K562 (cell line): Measurements from ENCODE around the gene PTPN18. TPM values are rescaled to one million over a fixed set of nuclear protein-coding genes. Genes with fewer than 3 reads are reported as not detected.

ENCODE experiments used
- ATAC-seq: fragments of 200-7000 bp; cut with Tn5 transposase; 3 replicates; pipeline ENCODE4 v1.9.1; 2020; ENCODE audit warnings: moderate library complexity
- BruUV-seq: library from RNA; stranded (reverse); fragments of 400-500 nt; replicated peaks from 2 replicates; lab custom pipeline; 2021; lab: Mats Ljungman, UMichigan
- CTCF ChIA-PET: fragments of 300-600 bp; formaldehyde crosslinking; extraction: SDS; loops from one replicate; lab custom pipeline; 2021; ENCODE audit warnings: low intra/inter-chr PET ratio; lab: Yijun Ruan, JAX
- POLR2A ChIA-PET: fragments of 300-600, 350-650 bp; sonication (Branson Sonifier 250); formaldehyde crosslinking; extraction: SDS; loops from one replicate; lab custom pipeline; 2021; ENCODE audit warnings: antibody characterized with exemption, inconsistent platforms; lab: Yijun Ruan, JAX
- DNase-seq, 4 experiments: peaks; one replicate each; pipeline versions ENCODE4 v3.0.0 to v3.0.0-alpha.2; 2011 to 2018; ENCODE audit warnings: low spot score in 3 of 4, mixed read lengths in 3 of 4; ENCODE audit errors: extremely low read depth in 1 of 4
- FAIRE-seq: peaks from 2 replicates; lab custom pipeline; 2011; peaks lifted over from hg19 to GRCh38; lab: Jason Lieb, UNC
- H2AFZ ChIP-seq: 2 replicates; pipeline ENCODE4 v1.6.0; 2011; ENCODE audit warnings: low read depth, low read length, control low read depth, inconsistent platforms
- H3K27ac ChIP-seq: fragments of 200-600 bp; 3 replicates; pipeline ENCODE4 v1.8.0; 2011; ENCODE audit warnings: low read depth, mild to moderate bottlenecking, control low read depth, inconsistent platforms, low read length, moderate library complexity, mixed read lengths; ENCODE audit errors: extremely low read depth
- H3K27me3 ChIP-seq, 2 experiments: fragments of 300-600 bp in 1 of 2; 2 replicates in 1 of 2; 3 replicates in 1 of 2; pipeline versions ENCODE4 v1.6.0 to v1.8.0; 2011; ENCODE audit warnings: inconsistent platforms in 2 of 2, low read length in 2 of 2, mild to moderate bottlenecking in 1 of 2, mixed read lengths in 1 of 2, moderate library complexity in 1 of 2; ENCODE audit not compliant: control insufficient read depth in 2 of 2, insufficient read depth in 2 of 2
- H3K36me3 ChIP-seq: fragments of 300-600 bp; 3 replicates; pipeline ENCODE4 v1.8.0; 2011; ENCODE audit warnings: mild to moderate bottlenecking, low read length, inconsistent platforms; ENCODE audit not compliant: control insufficient read depth, insufficient read depth
- H3K4me1 ChIP-seq, 2 experiments: fragments of 200-600 bp in 1 of 2; replicated peaks in 1 of 2; 2 replicates in 1 of 2; 3 replicates in 1 of 2; pipeline versions ENCODE4 v1.5.1 to v1.8.0; 2011; ENCODE audit warnings: inconsistent platforms in 2 of 2, low read length in 2 of 2, mild to moderate bottlenecking in 1 of 2, mixed read lengths in 1 of 2, moderate library complexity in 1 of 2; ENCODE audit not compliant: control insufficient read depth in 2 of 2, insufficient read depth in 2 of 2
- H3K4me2 ChIP-seq: 2 replicates; pipeline ENCODE4 v1.6.1; 2011; ENCODE audit warnings: low read length, control low read depth, inconsistent platforms, mixed read lengths; ENCODE audit not compliant: insufficient read depth
- H3K4me3 ChIP-seq: fragments of 200-600 bp; sonication (generic), shearing (Covaris generic); 2 replicates; pipeline ENCODE4 v1.5.1; 2016; ENCODE audit warnings: control low read depth, inconsistent platforms
- H3K79me2 ChIP-seq: fragments of 200-600 bp; 3 replicates; pipeline ENCODE4 v1.8.0; 2011; ENCODE audit warnings: low read length, inconsistent platforms; ENCODE audit not compliant: control insufficient read depth, insufficient read depth
- H3K9ac ChIP-seq, 2 experiments: 2 replicates each; pipeline versions ENCODE4 v1.6.0 to v1.6.1; 2011; ENCODE audit warnings: low read depth in 2 of 2, low read length in 2 of 2, control low read depth in 1 of 2, inconsistent platforms in 1 of 2, mild to moderate bottlenecking in 1 of 2, mixed read lengths in 1 of 2; ENCODE audit not compliant: insufficient read depth in 1 of 2
- H3K9me1 ChIP-seq: one replicate; pipeline ENCODE4 v1.6.0; 2011; ENCODE audit warnings: inconsistent platforms, mild to moderate bottlenecking, low read length, moderate library complexity; ENCODE audit not compliant: control insufficient read depth, insufficient read depth
- H3K9me3 ChIP-seq: replicated peaks from 2 replicates; pipeline ENCODE4 v1.5.1; 2011; ENCODE audit warnings: low read depth, low read length, inconsistent platforms; ENCODE audit not compliant: control insufficient read depth, insufficient read depth
- H4K20me1 ChIP-seq: replicated peaks from 2 replicates; pipeline ENCODE4 v1.6.1; 2011; ENCODE audit warnings: low read length, inconsistent platforms, mixed read lengths; ENCODE audit not compliant: control insufficient read depth, insufficient read depth
- ESRRB ChIP-seq: fragments of 250-450 bp; sonication (Bioruptor Pico); IDR thresholded peaks from 2 replicates; pipeline ENCODE4 v1.5.0; 2020; ENCODE audit warnings: mild to moderate bottlenecking, moderate library complexity, borderline replicate concordance
- FOXA3 ChIP-seq, 2 experiments: fragments of 450-650 bp in 1 of 2; sonication (generic) in 1 of 2; formaldehyde crosslinking; IDR thresholded peaks in 1 of 2; conservative IDR thresholded peaks in 1 of 2; 2 replicates each; pipeline versions ENCODE4 v1.4.0 to v1.8.0; 2020 to 2022; ENCODE audit warnings: mild to moderate bottlenecking in 2 of 2, missing genetic modification reagents in 1 of 2
- HCFC1 ChIP-seq: IDR thresholded peaks from 2 replicates; pipeline ENCODE4 v1.6.1; 2012; ENCODE audit warnings: low read depth, low read length, improper control_type of control experiment
- HNRNPLL ChIP-seq: fragments of 200-400 bp; formaldehyde crosslinking; IDR thresholded peaks from 2 replicates; pipeline ENCODE4 v1.6.1; 2017; ENCODE audit warnings: low read length, low read depth, mild to moderate bottlenecking; ENCODE audit not compliant: poor library complexity, severe bottlenecking
- MCM7 ChIP-seq, 2 experiments: fragments of 450-650 bp; IDR thresholded peaks; 2 replicates each; pipeline ENCODE4 v1.6.1; 2016 to 2018
- MIER1 ChIP-seq: fragments of 450-650 bp; IDR thresholded peaks from 2 replicates; pipeline ENCODE4 v1.6.1; 2016; ENCODE audit warnings: antibody characterized with exemption, mild to moderate bottlenecking, low read depth
- MLLT1 ChIP-seq, 2 experiments: fragments of 450-650 bp; IDR thresholded peaks; 2 replicates each; pipeline ENCODE4 v1.6.1; 2016
- PHB2 ChIP-seq: fragments of 450-650 bp; IDR thresholded peaks from 2 replicates; pipeline ENCODE4 v1.6.1; 2017; ENCODE audit warnings: low read depth
- PREB ChIP-seq: sonication (generic); formaldehyde crosslinking; IDR thresholded peaks from 2 replicates; pipeline ENCODE4 v1.8.1; 2023; ENCODE audit warnings: mild to moderate bottlenecking, missing genetic modification reagents
- STAT6 ChIP-seq: sonication (generic); formaldehyde crosslinking; IDR thresholded peaks from 2 replicates; pipeline ENCODE4 v1.8.1; 2023; ENCODE audit warnings: mild to moderate bottlenecking, missing genetic modification reagents
- TAL1 ChIP-seq: fragments of 450-650 bp; IDR thresholded peaks from 2 replicates; pipeline ENCODE4 v1.6.1; 2016; ENCODE audit warnings: mild to moderate bottlenecking
- ZFX ChIP-seq: sonication (generic); formaldehyde crosslinking; IDR thresholded peaks from 2 replicates; pipeline ENCODE4 v1.8.0; 2022; ENCODE audit warnings: mild to moderate bottlenecking, missing genetic modification reagents, moderate library complexity
- ZNF436 ChIP-seq: fragments of 250-450, 450-650 bp; sonication (Bioruptor Pico); formaldehyde crosslinking; IDR thresholded peaks from 2 replicates; pipeline ENCODE4 v1.7.0; 2020; ENCODE audit warnings: mild to moderate bottlenecking
- ZNF76 ChIP-seq: fragments of 250-450 bp; sonication (Bioruptor Pico); IDR thresholded peaks from 2 replicates; pipeline ENCODE4 v1.4.0; 2020; ENCODE audit warnings: mild to moderate bottlenecking, moderate library complexity, borderline replicate concordance
- WGBS: fragments of 100-300 bp; shearing (Covaris generic); methylation state at CpG from one replicate; pipeline ENCODE4 v1.1.6; 2016; ENCODE audit warnings: low coverage, mixed read lengths; ENCODE audit not compliant: insufficient coverage; ENCODE audit errors: missing lambda C conversion rate; 5-methylcytosine and 5-hydroxymethylcytosine counted together
- in situ Hi-C: fragments of 300-500 bp; cut with MboI; formaldehyde crosslinking; loops from 4 replicates; pipeline ENCODE4 v1.15.0; 2018; ENCODE audit warnings: inconsistent platforms, mixed read lengths
- intact Hi-C: fragments of 100-400 bp; cut with micrococcal nuclease; formaldehyde crosslinking; loops from 2 replicates; pipeline ENCODE4 v1.14.2; 2022
- polyA plus RNA-seq, 8 experiments: library from polyadenylated mRNA; depleted of rRNA in 4 of 8; stranded (reverse) in 5 of 8; unstranded in 3 of 8; fragments of >200 nt; fragmentation: Nextera tagmentation in 2 of 8; fragmentation: Illumina TruSeq in 1 of 8; extraction: Ambion mirVana in 2 of 8; extraction: Trizol in 1 of 8; gene quantifications; 2 replicates each; pipeline versions ENCODE4 v1.2.1 to v1.2.3, GENCODE V29; 2011 to 2014; ENCODE audit warnings: inconsistent platforms in 1 of 8, missing spikeins in 1 of 8
- total RNA-seq, 7 experiments: library from RNA; depleted of rRNA in 6 of 7; stranded (reverse); fragments of >200 nt in 6 of 7; fragmentation: Illumina TruSeq in 2 of 7; extraction: Trizol in 2 of 7; gene quantifications; 2 replicates each; pipeline versions ENCODE4 v1.2.1 to v1.2.3, GENCODE V29; 2011 to 2021; ENCODE audit warnings: low replicate concordance in 1 of 7
- TF ChIP-seq, protein P1 (sequence below): sonication (generic); formaldehyde crosslinking; IDR thresholded peaks from 2 replicates; pipeline ENCODE4 v1.8.0; 2022; ENCODE audit warnings: mild to moderate bottlenecking, low read depth, missing genetic modification reagents
- TF ChIP-seq, protein P2 (sequence below): fragments of 450-650 bp; formaldehyde crosslinking; IDR thresholded peaks from 2 replicates; pipeline ENCODE4 v1.4.0; 2020; ENCODE audit warnings: mild to moderate bottlenecking

PTPN18 gene
- total and polyA plus RNA-seq, 9 of the 15 experiments (the other 6 are each of a cell fraction or from before 2014, with no cell fraction given), result 11.6 to 90.7 (median 49.6) TPM

GRCh38 chr2:130381619-130382018 is 25.8 kb downstream of the PTPN18 start:
- intact Hi-C loops (no loop called here), in situ Hi-C loops (loop anchor here (25.0 kb wide), 1 partner anchor 206 kb away; the partner anchor contains the start of gene CFC1)
- ATAC-seq, result no peak
- DNase-seq, result no peak
- Histone ChIP-seq H3K9me1 (no peaks in the 10 kb centered on the region), H4K20me1 (no peaks in the 10 kb centered on the region), H3K4me3 (no peak overlapping the region), H3K4me2 (no peak overlapping the region), H3K9me3 (no peaks in the 10 kb centered on the region), H2AFZ (no peak overlapping the region), H3K9ac (no peak overlapping the region), H3K27ac (no peak overlapping the region), H3K4me1 (peaks cover 19 to 45% of the 10 kb centered on the region in 2 experiments), H3K36me3 (no peaks in the 10 kb centered on the region), H3K79me2 (no peaks in the 10 kb centered on the region; the same call in 2 of the 3 replicates), H3K27me3 (no peaks in the 10 kb centered on the region)
- POLR2A ChIA-PET, result interaction anchor here (0.7 kb wide), 1 partner anchor 15 kb away, joined by 3 read pairs; no protein-coding TSS in a partner anchor
- CTCF ChIA-PET, result no interaction called here
- FAIRE-seq, result no peak
- no TSS peak for BruUV-seq
- 76% methylated on average over 4 of the region's 4 CpGs for WGBS
- no peak for TF ChIP-seq MCM7 (IDR thresholded peaks at IDR 0.05)
- TF ChIP-seq MIER1, result no peak
- TF ChIP-seq HCFC1, result no peak
- TF ChIP-seq ESRRB (CRISPR knock-in tag), result no peak
- TF ChIP-seq, protein P1, sequence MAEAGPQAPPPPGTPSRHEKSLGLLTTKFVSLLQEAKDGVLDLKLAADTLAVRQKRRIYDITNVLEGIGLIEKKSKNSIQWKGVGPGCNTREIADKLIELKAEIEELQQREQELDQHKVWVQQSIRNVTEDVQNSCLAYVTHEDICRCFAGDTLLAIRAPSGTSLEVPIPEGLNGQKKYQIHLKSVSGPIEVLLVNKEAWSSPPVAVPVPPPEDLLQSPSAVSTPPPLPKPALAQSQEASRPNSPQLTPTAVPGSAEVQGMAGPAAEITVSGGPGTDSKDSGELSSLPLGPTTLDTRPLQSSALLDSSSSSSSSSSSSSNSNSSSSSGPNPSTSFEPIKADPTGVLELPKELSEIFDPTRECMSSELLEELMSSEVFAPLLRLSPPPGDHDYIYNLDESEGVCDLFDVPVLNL (CRISPR knock-in tag), result no peak
- no peak for TF ChIP-seq FOXA3 (CRISPR knock-in tag; conservative IDR thresholded peaks at IDR 0.05 in 1 of 2, IDR thresholded peaks at IDR 0.05 in 1 of 2)
- TF ChIP-seq ZNF436 (CRISPR knock-in tag), result no peak
- TF ChIP-seq, protein P2, sequence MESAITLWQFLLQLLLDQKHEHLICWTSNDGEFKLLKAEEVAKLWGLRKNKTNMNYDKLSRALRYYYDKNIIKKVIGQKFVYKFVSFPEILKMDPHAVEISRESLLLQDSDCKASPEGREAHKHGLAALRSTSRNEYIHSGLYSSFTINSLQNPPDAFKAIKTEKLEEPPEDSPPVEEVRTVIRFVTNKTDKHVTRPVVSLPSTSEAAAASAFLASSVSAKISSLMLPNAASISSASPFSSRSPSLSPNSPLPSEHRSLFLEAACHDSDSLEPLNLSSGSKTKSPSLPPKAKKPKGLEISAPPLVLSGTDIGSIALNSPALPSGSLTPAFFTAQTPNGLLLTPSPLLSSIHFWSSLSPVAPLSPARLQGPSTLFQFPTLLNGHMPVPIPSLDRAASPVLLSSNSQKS (CRISPR knock-in tag), result no peak
- no peak for TF ChIP-seq MLLT1 (IDR thresholded peaks at IDR 0.05)
- TF ChIP-seq PHB2, result no peak
- no peak for TF ChIP-seq PREB
- no peak for TF ChIP-seq ZFX (CRISPR knock-in tag)
- no peak for TF ChIP-seq STAT6
- TF ChIP-seq ZNF76 (CRISPR knock-in tag), result no peak
- TF ChIP-seq HNRNPLL, result no peak
- no peak for TF ChIP-seq TAL1
